Tibial artery (tissue), 4 donors: ENCODE results near the gene AANAT.
"Not testable (repeated sequence)": the region's sequence is repeated elsewhere in the genome, so short reads cannot be mapped to it uniquely, and the experiment has no call there.

ENCODE experiments used
- DNase-seq, 2 donors: peaks; one replicate each; pipeline ENCODE4 v3.0.0-alpha.2; 2019
- H3K27ac ChIP-seq, 2 donors: fragments of 200-600 bp; sonication (generic) in 1 of 2; 1 replicate in 1 of 2; 2 replicates in 1 of 2; pipeline ENCODE4 v1.5.1; 2018 to 2019; ENCODE audit warnings: mild to moderate bottlenecking in 1 of 2
- H3K27me3 ChIP-seq, 2 donors: fragments of 200-600 bp; sonication (generic) in 1 of 2; one replicate each; pipeline versions ENCODE4 v1.5.1 to v1.6.0; 2016 to 2019
- H3K36me3 ChIP-seq, 3 donors: fragments of 200-600 bp; sonication (generic) in 2 of 3; one replicate each; pipeline ENCODE4 v1.5.1; 2016 to 2019; ENCODE audit warnings: mild to moderate bottlenecking in 2 of 3
- H3K4me1 ChIP-seq, 4 donors: fragments of 200-600 bp; sonication (generic) in 2 of 4; 1 replicate in 3 of 4; 2 replicates in 1 of 4; pipeline ENCODE4 v1.5.1; 2016 to 2019
- H3K4me3 ChIP-seq, 2 donors: fragments of 200-600 bp; sonication (generic) in 1 of 2; 1 replicate in 1 of 2; 2 replicates in 1 of 2; pipeline ENCODE4 v1.5.1; 2018 to 2019; ENCODE audit warnings: mild to moderate bottlenecking in 2 of 2
- H3K9me3 ChIP-seq, 3 donors: fragments of 200-600 bp; sonication (generic) in 1 of 3; one replicate each; pipeline ENCODE4 v1.5.1; 2016 to 2019
- intact Hi-C: fragments of 100-400 bp; cut with DNase I; formaldehyde crosslinking; loops from one replicate; pipeline ENCODE4 v1.15.0; 2023; ENCODE audit warnings: low total_unique reads
- TF ChIP-seq, protein P1 (sequence below), 2 experiments: fragments of 200-600 bp in 1 of 2; fragments of 450-650 bp in 1 of 2; IDR thresholded peaks; one replicate each; pipeline ENCODE4 v1.5.1; 2017 to 2019; ENCODE audit warnings: antibody characterized with exemption in 2 of 2, mild to moderate bottlenecking in 1 of 2, moderate library complexity in 1 of 2

The AANAT gene

DNA sequence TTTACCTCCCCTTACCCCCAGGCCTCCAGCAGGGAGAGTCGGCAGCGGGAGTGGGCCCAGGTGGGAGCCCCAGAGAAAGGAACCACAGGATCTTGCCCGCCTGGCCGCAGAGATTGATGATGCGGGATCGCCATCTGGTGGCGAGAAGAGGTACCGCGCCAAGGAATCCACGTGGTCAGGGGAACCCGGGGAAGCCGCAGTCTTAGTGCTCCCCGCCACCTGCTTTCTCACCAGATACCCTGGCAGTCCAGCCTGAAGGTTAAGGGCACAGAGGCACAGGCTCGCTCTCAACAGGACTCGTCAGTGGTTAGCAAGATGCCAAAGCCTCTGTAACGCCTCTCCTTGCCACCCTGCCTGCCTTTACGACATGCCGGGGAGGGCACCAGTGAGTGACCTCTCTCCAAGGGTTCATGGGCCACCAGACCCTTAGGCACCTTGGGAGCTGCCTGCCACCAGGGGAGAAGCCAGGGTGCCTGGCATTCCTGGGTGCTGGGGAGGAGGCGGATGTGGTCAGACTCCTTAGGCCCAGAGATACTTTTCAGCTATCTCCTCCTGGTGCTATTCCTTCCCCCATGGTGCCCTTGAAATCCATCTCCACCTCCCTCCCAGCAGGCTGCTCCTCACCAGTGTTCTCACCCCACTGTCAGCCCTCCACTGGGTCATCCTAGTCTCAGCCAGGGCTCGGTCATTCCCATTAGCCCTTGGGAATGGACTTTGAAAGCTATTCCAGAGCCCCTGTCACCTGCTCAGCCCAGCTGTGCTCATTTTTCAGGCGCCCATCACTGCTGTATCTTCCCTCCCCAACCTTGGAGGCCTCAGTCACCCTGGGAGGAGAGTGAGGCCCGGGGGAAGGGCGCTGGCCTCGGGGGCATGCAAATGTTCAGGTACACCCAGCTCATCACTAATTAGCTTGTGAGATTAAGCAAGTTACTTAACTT, 39.3 kb downstream of the AANAT start:
- Histone ChIP-seq H3K36me3 (no peaks in the 10 kb centered on the region), H3K9me3 (no peaks in the 10 kb centered on the region), H3K27me3 (peaks cover 0 to 27% of the 10 kb centered on the region in 2 donors), H3K4me3 (no peak overlapping the region), H3K27ac (no peak overlapping the region), H3K4me1 (peaks cover 0 to 15% (median 10%) of the 10 kb centered on the region in 4 donors)
- intact Hi-C loops, result loop anchor here (1.0 to 10.0 kb wide), 2 partner anchors 41 to 102 kb away; no protein-coding TSS in a partner anchor
- TF ChIP-seq, protein P1, sequence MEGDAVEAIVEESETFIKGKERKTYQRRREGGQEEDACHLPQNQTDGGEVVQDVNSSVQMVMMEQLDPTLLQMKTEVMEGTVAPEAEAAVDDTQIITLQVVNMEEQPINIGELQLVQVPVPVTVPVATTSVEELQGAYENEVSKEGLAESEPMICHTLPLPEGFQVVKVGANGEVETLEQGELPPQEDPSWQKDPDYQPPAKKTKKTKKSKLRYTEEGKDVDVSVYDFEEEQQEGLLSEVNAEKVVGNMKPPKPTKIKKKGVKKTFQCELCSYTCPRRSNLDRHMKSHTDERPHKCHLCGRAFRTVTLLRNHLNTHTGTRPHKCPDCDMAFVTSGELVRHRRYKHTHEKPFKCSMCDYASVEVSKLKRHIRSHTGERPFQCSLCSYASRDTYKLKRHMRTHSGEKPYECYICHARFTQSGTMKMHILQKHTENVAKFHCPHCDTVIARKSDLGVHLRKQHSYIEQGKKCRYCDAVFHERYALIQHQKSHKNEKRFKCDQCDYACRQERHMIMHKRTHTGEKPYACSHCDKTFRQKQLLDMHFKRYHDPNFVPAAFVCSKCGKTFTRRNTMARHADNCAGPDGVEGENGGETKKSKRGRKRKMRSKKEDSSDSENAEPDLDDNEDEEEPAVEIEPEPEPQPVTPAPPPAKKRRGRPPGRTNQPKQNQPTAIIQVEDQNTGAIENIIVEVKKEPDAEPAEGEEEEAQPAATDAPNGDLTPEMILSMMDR (IDR thresholded peaks at IDR 0.05), result peak; percentile 96 to 98
- peak; percentile 82 to 89 for DNase-seq

- peaks cover 0 to 33% of the 10 kb centered on the region in 2 donors for H3K27me3 ChIP-seq
- H3K4me1 ChIP-seq, H3K4me3 ChIP-seq, H3K9me3 ChIP-seq, H3K36me3 ChIP-seq, DNase-seq, H3K27ac ChIP-seq: not testable (repeated sequence)
- intact Hi-C loops, result loop anchor here (10.0 kb wide), 1 partner anchor 104 kb away; no protein-coding TSS in a partner anchor
Observed at GRCh38 chr17:76508472-76509063, 41.2 kb downstream of the AANAT start.

DNA sequence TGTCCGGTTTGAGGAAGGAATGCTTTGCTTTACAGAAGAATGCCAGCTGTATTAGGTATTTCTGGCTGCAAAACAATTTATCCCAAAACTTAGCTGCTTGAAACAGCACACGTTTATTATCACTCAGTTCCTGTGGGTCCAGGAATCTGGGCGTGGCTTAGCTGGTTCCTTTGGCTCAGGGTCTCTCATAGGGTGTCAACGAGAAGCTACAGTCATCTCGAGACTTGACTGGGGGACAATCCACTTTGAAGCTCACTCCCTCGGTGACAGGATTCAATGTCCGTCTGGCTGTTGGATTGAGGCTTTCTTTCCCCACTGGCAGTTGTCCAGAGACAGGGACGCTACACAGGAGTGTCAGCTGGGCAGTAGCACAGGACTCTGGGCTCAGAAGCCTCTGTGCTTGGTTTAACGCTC, 43.4 kb downstream of the AANAT start:
- Histone ChIP-seq H3K4me1 (peaks cover 0 to 18% (median 7%) of the 10 kb centered on the region in 4 donors), H3K4me3 (no peak overlapping the region), H3K27me3 (peaks cover 0 to 30% of the 10 kb centered on the region in 2 donors), H3K27ac (no peak overlapping the region), H3K36me3 (no peaks in the 10 kb centered on the region), H3K9me3 (no peaks in the 10 kb centered on the region)
- TF ChIP-seq, protein P1 (IDR thresholded peaks at IDR 0.05), result no peak
- intact Hi-C loops, result no loop called here
- no peak for DNase-seq

DNA sequence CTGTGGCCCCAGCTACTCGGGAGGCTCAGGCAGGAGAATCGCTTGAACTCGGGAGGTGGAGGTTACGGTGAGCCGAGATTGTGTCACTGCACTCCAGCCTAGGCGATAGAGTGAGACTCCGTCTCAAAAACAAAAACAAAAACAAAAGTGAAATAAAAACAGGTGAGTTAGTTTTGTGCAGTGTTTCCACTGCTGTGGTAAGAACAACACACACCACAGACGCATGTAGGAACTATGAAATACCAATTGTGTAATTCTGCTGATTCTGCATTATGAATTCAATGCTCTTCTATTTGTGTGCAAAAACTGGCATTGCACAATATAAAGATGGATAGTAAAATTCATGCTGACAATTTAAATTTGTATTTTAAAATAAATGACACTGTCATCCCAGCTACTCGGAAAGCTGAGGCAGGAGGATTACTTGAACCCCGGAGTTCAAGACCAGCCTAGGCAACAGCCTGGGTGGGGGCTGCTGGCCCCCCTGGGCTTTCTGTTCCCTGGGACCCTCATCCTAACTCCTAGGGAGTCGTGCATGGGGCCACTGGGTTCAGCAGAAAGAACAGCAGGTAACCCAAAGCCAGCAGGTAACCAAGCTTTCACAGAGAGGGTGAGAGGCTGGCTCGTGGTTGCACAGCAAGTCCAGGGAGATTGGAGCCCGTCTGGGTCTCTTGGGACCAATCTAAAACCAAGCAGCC, 44.4 kb downstream of the AANAT start:
- no peak overlapping the region for H3K27ac ChIP-seq
- peaks cover 0 to 16% (median 4%) of the 10 kb centered on the region in 4 donors for H3K4me1 ChIP-seq
- DNase-seq, result no peak
- intact Hi-C loops, result no loop called here
- TF ChIP-seq, protein P1 (IDR thresholded peaks at IDR 0.05), result no peak
- H3K9me3 ChIP-seq, result no peaks in the 10 kb centered on the region
- H3K4me3 ChIP-seq, result no peak overlapping the region
- H3K36me3 ChIP-seq, result no peaks in the 10 kb centered on the region
- peaks cover 0 to 23% of the 10 kb centered on the region in 2 donors for H3K27me3 ChIP-seq

DNA sequence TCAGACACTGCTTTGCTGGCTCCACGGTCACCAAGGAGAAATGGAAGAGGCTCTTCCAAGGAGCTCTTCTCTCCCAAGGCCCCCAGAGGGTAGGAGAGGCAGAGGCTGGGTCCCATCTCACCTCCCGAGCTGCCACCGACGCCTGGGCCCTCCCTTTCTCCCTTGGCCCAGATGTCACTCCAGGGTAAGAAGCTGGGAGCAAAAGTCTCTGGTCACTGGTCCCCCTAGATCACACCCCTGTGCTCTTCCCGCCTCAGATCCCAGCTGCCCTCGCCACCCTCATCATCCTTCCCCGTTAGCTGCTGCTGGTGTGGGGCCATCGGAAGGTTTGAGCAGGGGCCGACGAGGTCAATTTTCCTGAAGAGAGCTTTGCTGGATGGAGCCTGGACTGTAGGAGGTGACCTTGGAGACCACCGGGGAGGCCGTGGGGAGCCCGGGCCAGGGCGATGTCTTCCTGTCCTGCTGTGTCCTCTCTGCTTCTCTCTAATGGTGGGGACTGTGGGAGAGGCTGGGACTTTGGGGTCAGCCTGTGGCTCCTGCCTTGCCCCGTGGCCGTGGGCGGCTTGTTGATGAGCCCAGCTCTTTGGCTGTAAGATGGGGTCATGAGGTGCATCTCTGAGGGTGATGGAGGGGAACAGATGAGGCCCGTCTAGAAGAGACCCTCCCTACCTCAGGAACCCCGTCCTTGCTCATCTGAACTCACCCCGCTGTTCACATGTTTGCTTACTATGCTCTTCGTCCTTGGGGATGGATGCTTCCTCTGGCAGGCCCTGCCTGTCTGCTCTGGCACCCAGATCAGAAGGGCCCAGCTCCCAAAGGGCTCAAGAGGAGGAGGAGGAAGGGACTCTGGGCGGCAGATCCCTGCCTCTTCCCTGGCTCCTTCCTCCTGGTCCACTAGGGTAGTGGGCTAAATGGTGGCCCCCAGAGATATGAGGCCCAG, 45.2 kb downstream of the AANAT start:
- H3K27me3 ChIP-seq, result peaks cover 0 to 15% of the 10 kb centered on the region in 2 donors
- H3K4me3 ChIP-seq, result no peak overlapping the region
- H3K27ac ChIP-seq, result no peak overlapping the region
- TF ChIP-seq, protein P1 (IDR thresholded peaks at IDR 0.05), result no peak
- no peaks in the 10 kb centered on the region for H3K9me3 ChIP-seq
- H3K36me3 ChIP-seq, result no peaks in the 10 kb centered on the region
- H3K4me1 ChIP-seq, result peaks cover 0 to 16% (median 4%) of the 10 kb centered on the region in 4 donors
- no peak for DNase-seq
- intact Hi-C loops, result no loop called here
